Fibroblast of lung (primary cell): Measurements from ENCODE around the gene BCLAF1. TPM values are rescaled to one million over a fixed set of nuclear protein-coding genes. Genes with fewer than 3 reads are reported as not detected.

ENCODE experiments used
- DNase-seq, 2 donors: peaks; one replicate each; pipeline versions ENCODE4 v3.0.0 to v3.0.0-alpha.2; 2010; ENCODE audit warnings: low read depth in 2 of 2
- H2AFZ ChIP-seq: 2 replicates; pipeline ENCODE4 v1.5.1; 2012; ENCODE audit warnings: low read length, control low read depth, inconsistent platforms
- H3K27ac ChIP-seq: 2 replicates; pipeline ENCODE4 v1.5.1; 2011; ENCODE audit warnings: low read length, control low read depth; ENCODE audit not compliant: insufficient read depth
- H3K27me3 ChIP-seq: 2 replicates; pipeline ENCODE4 v1.5.1; 2011; ENCODE audit warnings: mild to moderate bottlenecking, low read length; ENCODE audit not compliant: control insufficient read depth, insufficient read depth
- H3K36me3 ChIP-seq: 2 replicates; pipeline ENCODE4 v1.5.1; 2011; ENCODE audit warnings: low read length; ENCODE audit not compliant: control insufficient read depth, insufficient read depth
- H3K4me1 ChIP-seq: 2 replicates; pipeline ENCODE4 v1.5.1; 2011; ENCODE audit warnings: low read length; ENCODE audit not compliant: control insufficient read depth, insufficient read depth; ENCODE audit errors: extremely low read depth
- H3K4me2 ChIP-seq: 2 replicates; pipeline ENCODE4 v1.5.1; 2011; ENCODE audit warnings: low read length, control low read depth; ENCODE audit not compliant: insufficient read depth; ENCODE audit errors: extremely low read depth
- H3K4me3 ChIP-seq, 4 experiments: fragments of 200-600 bp in 1 of 4; sonication (generic) in 1 of 4; replicated peaks in 1 of 4; 2 replicates each; pipeline ENCODE4 v1.5.1; 2011 to 2016; ENCODE audit warnings: low read length in 4 of 4, low read depth in 3 of 4, mild to moderate bottlenecking in 3 of 4, control low read depth in 2 of 4, inconsistent platforms in 1 of 4, mixed read lengths in 1 of 4; ENCODE audit not compliant: insufficient read depth in 1 of 4; ENCODE audit errors: control extremely low read depth in 1 of 4
- H3K79me2 ChIP-seq: 2 replicates; pipeline ENCODE4 v1.5.1; 2012; ENCODE audit warnings: mild to moderate bottlenecking, low read length, inconsistent platforms; ENCODE audit not compliant: control insufficient read depth, insufficient read depth
- H3K9ac ChIP-seq: 2 replicates; pipeline ENCODE4 v1.5.1; 2011; ENCODE audit warnings: mild to moderate bottlenecking, low read length, control low read depth; ENCODE audit not compliant: insufficient read depth
- H3K9me3 ChIP-seq: 2 replicates; pipeline ENCODE4 v1.5.1; 2012; ENCODE audit warnings: low read depth, low read length; ENCODE audit not compliant: control insufficient read depth, insufficient read depth
- H4K20me1 ChIP-seq: 2 replicates; pipeline ENCODE4 v1.5.1; 2011; ENCODE audit warnings: low read length; ENCODE audit not compliant: control insufficient read depth, insufficient read depth; ENCODE audit errors: extremely low read depth
- CTCF ChIP-seq, 2 donors: IDR thresholded peaks in 1 of 2; conservative IDR thresholded peaks in 1 of 2; 1 replicate in 1 of 2; 2 replicates in 1 of 2; pipeline ENCODE4 v1.5.1; 2011 to 2012; ENCODE audit warnings: low read length in 2 of 2, control low read depth in 1 of 2, inconsistent platforms in 1 of 2, low read depth in 1 of 2, mild to moderate bottlenecking in 1 of 2
- EZH2 ChIP-seq: IDR thresholded peaks from 2 replicates; pipeline ENCODE4 v1.5.1; 2012; ENCODE audit warnings: low read length, control low read depth, mild to moderate bottlenecking; ENCODE audit errors: missing control alignments
- polyA plus RNA-seq, 2 donors: library from polyadenylated mRNA; depleted of rRNA in 1 of 2; stranded (reverse) in 1 of 2; unstranded in 1 of 2; fragments of >200 nt; gene quantifications; 2 replicates each; pipeline ENCODE4 v1.2.1, GENCODE V29; 2011 to 2012; ENCODE audit warnings: missing spikeins in 1 of 2
- total RNA-seq: library from RNA; depleted of rRNA; stranded (reverse); fragments of >200 nt; gene quantifications from 2 replicates; pipeline ENCODE4 v1.2.1, GENCODE V29; 2014

Gene BCLAF1
- total and polyA plus RNA-seq, 2 donors (not counting 1 experiment from before 2014, with no cell fraction given), result 82.6 to 102 TPM

GRCh38 chr6:136294621-136295020 lies 5.0 kb upstream of the BCLAF1 start:
- no peak for DNase-seq
- Histone ChIP-seq H3K4me1 (peaks cover 2% of the 10 kb centered on the region), H3K79me2 (no peaks in the 10 kb centered on the region), H3K27ac (no peak overlapping the region), H2AFZ (no peak overlapping the region), H3K27me3 (no peaks in the 10 kb centered on the region), H3K4me3 (no peak overlapping the region), H3K9me3 (no peaks in the 10 kb centered on the region), H3K9ac (no peak overlapping the region), H3K36me3 (no peaks in the 10 kb centered on the region), H3K4me2 (no peak overlapping the region), H4K20me1 (no peaks in the 10 kb centered on the region)
- TF ChIP-seq CTCF (conservative IDR thresholded peaks at IDR 0.05 in 1 of 2, IDR thresholded peaks at IDR 0.05 in 1 of 2; ENCODE audit: low read depth in 1 of 2, low read length in 2 of 2), result no peak
- no peak for TF ChIP-seq EZH2

GRCh38 chr6:136290410-136291010 lies 864 bp upstream of the BCLAF1 start:
- peak; percentile 90 to 91 for DNase-seq
- Histone ChIP-seq H3K4me2 (peak overlapping the region; percentile 97), H3K79me2 (peaks cover 39% of the 10 kb centered on the region), H3K36me3 (no peaks in the 10 kb centered on the region), H3K27ac (peak overlapping the region; percentile 100), H3K27me3 (no peaks in the 10 kb centered on the region), H3K4me1 (peaks cover 2% of the 10 kb centered on the region), H2AFZ (peak overlapping the region; percentile 58), H3K9ac (peak overlapping the region; percentile 100), H3K9me3 (no peaks in the 10 kb centered on the region), H3K4me3 (peak overlapping the region; percentile 65 to 99 (median 70)), H4K20me1 (no peaks in the 10 kb centered on the region)
- TF ChIP-seq CTCF (conservative IDR thresholded peaks at IDR 0.05 in 1 of 2, IDR thresholded peaks at IDR 0.05 in 1 of 2; ENCODE audit: low read depth in 1 of 2, low read length in 2 of 2), result no peak
- no peak for TF ChIP-seq EZH2

GRCh38 chr6:136289327-136289578 lies 393 bp downstream of the BCLAF1 start:
- Histone ChIP-seq H3K27ac (peak overlapping the region; percentile 100), H3K9me3 (no peaks in the 10 kb centered on the region), H3K27me3 (no peaks in the 10 kb centered on the region), H2AFZ (no peak overlapping the region), H3K9ac (peak overlapping the region; percentile 100), H4K20me1 (peaks cover 4% of the 10 kb centered on the region), H3K4me1 (peaks cover 5% of the 10 kb centered on the region), H3K36me3 (no peaks in the 10 kb centered on the region), H3K4me2 (peak overlapping the region; percentile 56), H3K79me2 (peaks cover 52% of the 10 kb centered on the region), H3K4me3 (peak overlapping the region; percentile 89 to 99 (median 98))
- peak; percentile 82 to 90 for DNase-seq
- no peak for TF ChIP-seq EZH2
- no peak for TF ChIP-seq CTCF (conservative IDR thresholded peaks at IDR 0.05 in 1 of 2, IDR thresholded peaks at IDR 0.05 in 1 of 2; ENCODE audit: low read depth in 1 of 2, low read length in 2 of 2)
